HCT116 (cell line): Measurements from ENCODE around the gene PHPT1. TPM values are rescaled to one million over a fixed set of nuclear protein-coding genes. Genes with fewer than 3 reads are reported as not detected.
A peak's percentile ranks its signal among the peaks of the same experiment; 100 is the strongest.
"Not testable (repeated sequence)": the region's sequence is repeated elsewhere in the genome, so short reads cannot be mapped to it uniquely, and the experiment has no call there.

Experiments
- ATAC-seq: fragments of 200-7000 bp; cut with Tn5 transposase; 2 replicates; pipeline ENCODE4 v1.9.1; 2020; ENCODE audit warnings: mild to moderate bottlenecking, moderate library complexity
- BruUV-seq: library from RNA; stranded (reverse); fragments of 400-500 nt; replicated peaks from 2 replicates; lab custom pipeline; 2021; lab: Mats Ljungman, UMichigan
- CTCF ChIA-PET: fragments of 300-600 bp; sonication (Branson Sonifier 250); formaldehyde crosslinking; loops from one replicate; lab custom pipeline; 2021; ENCODE audit warnings: antibody characterized with exemption; lab: Charles Lee
- POLR2A ChIA-PET: fragments of 300-600, 350-600 bp; sonication (Branson Sonifier 250); formaldehyde crosslinking; loops from one replicate; lab custom pipeline; 2021; ENCODE audit warnings: antibody characterized with exemption; lab: Charles Lee
- RAD21 ChIA-PET, 2 experiments: fragments of 300-600 bp; sonication (Branson Sonifier 250); formaldehyde crosslinking; loops; one replicate each; lab custom pipeline; 2023; ENCODE audit warnings: low total read pairs in 2 of 2; ENCODE audit not compliant: uncharacterized antibody in 2 of 2, unreplicated experiment in 2 of 2, low non-redundant PET in 1 of 2; lab: Charles Lee
- DNase-seq: peaks from one replicate; pipeline ENCODE4 v3.0.0-alpha.2; 2010; ENCODE audit warnings: low read depth, low spot score
- H2AFZ ChIP-seq: fragments of 200-600 bp; shearing (Covaris generic), sonication (generic); 2 replicates; pipeline ENCODE4 v1.6.1; 2017; ENCODE audit warnings: low read depth, mixed run types, mixed read lengths, antibody characterized with exemption, low read length; ENCODE audit not compliant: poor library complexity, severe bottlenecking
- H3K27ac ChIP-seq: 2 replicates; pipeline ENCODE4 v1.5.1; 2012; ENCODE audit warnings: low read depth, low read length
- H3K27me3 ChIP-seq: fragments of 200-600 bp; sonication (generic); 2 replicates; pipeline ENCODE4 v1.6.1; 2016; ENCODE audit warnings: mixed run types, low read length, mixed read lengths; ENCODE audit not compliant: insufficient read depth
- H3K36me3 ChIP-seq, 2 experiments: fragments of 200-500 bp in 1 of 2; fragments of 200-600 bp in 1 of 2; sonication (Bioruptor generic) in 1 of 2; sonication (generic) in 1 of 2; 2 replicates each; pipeline versions ENCODE4 v1.5.1 to v1.6.1; 2014 to 2016; ENCODE audit warnings: low read length in 2 of 2, inconsistent platforms in 1 of 2, mixed read lengths in 1 of 2, mixed run types in 1 of 2; ENCODE audit not compliant: insufficient read depth in 2 of 2, control insufficient read depth in 1 of 2
- H3K4me1 ChIP-seq, 2 experiments: fragments of 200-600 bp in 1 of 2; sonication (generic) in 1 of 2; 2 replicates each; pipeline versions ENCODE4 v1.5.1 to v1.6.1; 2012 to 2017; ENCODE audit warnings: low read length in 2 of 2, inconsistent platforms in 1 of 2, mild to moderate bottlenecking in 1 of 2, mixed read lengths in 1 of 2, mixed run types in 1 of 2, moderate library complexity in 1 of 2; ENCODE audit not compliant: insufficient read depth in 2 of 2, control insufficient read depth in 1 of 2
- H3K4me2 ChIP-seq: fragments of 200-600 bp; sonication (generic); 2 replicates; pipeline ENCODE4 v1.6.1; 2017; ENCODE audit warnings: mixed run types, low read length, mixed read lengths
- H3K4me3 ChIP-seq, 2 experiments: fragments of 200-600 bp in 1 of 2; sonication (generic) in 1 of 2; replicated peaks in 1 of 2; 2 replicates each; pipeline ENCODE4 v1.5.1; 2011 to 2016; ENCODE audit warnings: low read length in 2 of 2, control low read depth in 1 of 2, low read depth in 1 of 2, mild to moderate bottlenecking in 1 of 2, mixed read lengths in 1 of 2, mixed run types in 1 of 2
- H3K79me2 ChIP-seq: fragments of 200-600 bp; sonication (generic); 2 replicates; pipeline ENCODE4 v1.6.1; 2017; ENCODE audit warnings: mild to moderate bottlenecking, mixed run types, low read length, moderate library complexity, mixed read lengths; ENCODE audit not compliant: insufficient read depth
- H3K9ac ChIP-seq: fragments of 200-600 bp; sonication (generic); 2 replicates; pipeline ENCODE4 v1.6.1; 2016; ENCODE audit warnings: low read length, mixed read lengths
- H3K9me2 ChIP-seq: fragments of 200-600 bp; sonication (generic), shearing (Covaris generic); 2 replicates; pipeline ENCODE4 v1.6.1; 2017; ENCODE audit warnings: mixed run types, mild to moderate bottlenecking, moderate library complexity; ENCODE audit not compliant: insufficient read depth
- H3K9me3 ChIP-seq, 2 experiments: fragments of 200-500 bp in 1 of 2; fragments of 200-600 bp in 1 of 2; sonication (Bioruptor generic) in 1 of 2; sonication (generic) in 1 of 2; 2 replicates each; pipeline ENCODE4 v1.6.1; 2014 to 2017; ENCODE audit warnings: low read length in 2 of 2, mixed read lengths in 2 of 2, inconsistent platforms in 1 of 2, low read depth in 1 of 2, mild to moderate bottlenecking in 1 of 2, mixed run types in 1 of 2, moderate library complexity in 1 of 2; ENCODE audit not compliant: control insufficient read depth in 1 of 2, insufficient read depth in 1 of 2
- H4K20me1 ChIP-seq: fragments of 200-600 bp; sonication (generic), shearing (Covaris generic); 2 replicates; pipeline ENCODE4 v1.6.1; 2017; ENCODE audit warnings: mixed run types, mild to moderate bottlenecking, moderate library complexity; ENCODE audit not compliant: insufficient read depth
- CTCF ChIP-seq, 3 experiments: fragments of 200-600 bp in 1 of 3; sonication (generic) in 1 of 3; IDR thresholded peaks in 2 of 3; conservative IDR thresholded peaks in 1 of 3; 2 replicates each; pipeline ENCODE4 v1.5.1; 2012 to 2017; ENCODE audit warnings: low read depth in 2 of 3, low read length in 2 of 3, antibody characterized with exemption in 1 of 3, borderline replicate concordance in 1 of 3, control low read depth in 1 of 3, mild to moderate bottlenecking in 1 of 3, mixed read lengths in 1 of 3, mixed run types in 1 of 3, moderate library complexity in 1 of 3; ENCODE audit not compliant: insufficient read depth in 1 of 3
- TCF7L2 ChIP-seq: IDR thresholded peaks from 2 replicates; pipeline ENCODE4 v1.7.0; 2011; ENCODE audit warnings: borderline replicate concordance, inconsistent platforms; ENCODE audit not compliant: insufficient read depth, insufficient read length; ENCODE audit errors: extremely low read depth
- ZFX ChIP-seq: fragments of 450-650 bp; IDR thresholded peaks from 2 replicates; pipeline ENCODE4 v1.6.1; 2017
- intact Hi-C: fragments of 100-400 bp; cut with micrococcal nuclease; formaldehyde crosslinking; loops from 2 replicates; pipeline ENCODE4 v1.10.0; 2022
- total RNA-seq: library from RNA; stranded (reverse); gene quantifications from one replicate; pipeline ENCODE4 v1.2.1, GENCODE V29; 2021; ENCODE audit not compliant: unreplicated experiment

Gene PHPT1
- total RNA-seq, 1 experiment from 2014 or later = 148 TPM

DNA sequence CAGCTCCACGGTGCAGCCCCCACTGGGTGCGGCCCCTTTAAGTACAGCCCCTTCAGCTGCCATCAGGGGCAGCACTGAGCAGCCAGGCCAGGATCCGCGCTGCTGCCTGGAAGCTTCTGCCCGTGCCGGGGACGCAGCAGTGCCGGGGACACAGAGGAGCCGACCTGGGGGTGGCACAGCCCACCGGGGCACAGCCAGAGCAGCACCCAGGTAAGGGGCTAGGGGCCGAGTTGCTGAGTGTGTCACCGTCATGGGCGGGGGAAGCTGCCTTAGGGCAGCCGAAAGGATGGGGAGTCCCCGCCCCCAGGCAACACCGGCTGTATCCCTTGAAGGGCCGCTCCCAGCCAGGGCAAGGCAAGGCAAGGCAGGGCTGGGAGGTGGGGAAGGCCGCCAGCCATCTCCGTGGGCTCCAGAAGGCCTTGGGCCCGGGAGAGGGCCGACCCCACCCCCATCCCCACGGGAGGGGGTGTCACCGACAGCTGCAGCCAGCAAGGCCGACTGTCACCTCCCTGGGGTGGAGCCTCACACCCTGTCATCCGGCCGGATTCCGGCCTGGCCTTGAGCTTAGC, 6.7 kb upstream of the PHPT1 start, which contains the start of gene AJM1:
Gene AJM1 (plus strand): TSS at position 99 of the 569 bp plus-strand sequence. CDS start 1,937 bp downstream, outside the sequence.
- H2AFZ ChIP-seq, H3K27me3 ChIP-seq, H3K9me2 ChIP-seq, DNase-seq, H3K79me2 ChIP-seq, H3K9me3 ChIP-seq, RAD21 ChIA-PET, H4K20me1 ChIP-seq, H3K36me3 ChIP-seq, BruUV-seq: not testable (repeated sequence)
- Histone ChIP-seq H3K9ac (peak within 1 kb of the TSS; percentile 45), H3K4me3 (peak within 1 kb of the TSS; percentile 42 to 57), H3K4me1 (peaks cover 29 to 43% of the 10 kb centered on the region in 2 experiments), H3K27ac (peak within 1 kb of the TSS; percentile 70), H3K4me2 (peak within 1 kb of the TSS; percentile 85)
- peak; percentile 63 for TF ChIP-seq TCF7L2
- TF ChIP-seq CTCF (IDR thresholded peaks at IDR 0.05 in 2 of 3, conservative IDR thresholded peaks at IDR 0.05 in 1 of 3; ENCODE audit: borderline replicate concordance in 1 of 3, insufficient read depth in 1 of 3, low read depth in 2 of 3, low read length in 2 of 3) = peak in 2 of 3 experiments; percentile 75 to 91; a peak in 4 of 6 replicates
- peak; percentile 9; the same call in 1 of the 2 replicates for TF ChIP-seq ZFX
- intact Hi-C loops = loop anchor here (5.0 to 10.0 kb wide), 2 partner anchors 102 to 195 kb away; partner anchors contain the start of genes C8G and FBXW5
- peak; percentile 77 for ATAC-seq
- ChIA-PET POLR2A (interaction anchor here (0.6 to 0.9 kb wide), 2 partner anchors 19 to 55 kb away, joined by 3 to 5 read pairs; no protein-coding TSS in a partner anchor), CTCF (interaction anchor here (0.7 to 1.7 kb wide), 21 partner anchors 11 to 244 kb away, joined by 3 to 12 read pairs (median 3); partner anchors contain the start of genes FUT7, MAN1B1, NPDC1 and PAXX)

DNA sequence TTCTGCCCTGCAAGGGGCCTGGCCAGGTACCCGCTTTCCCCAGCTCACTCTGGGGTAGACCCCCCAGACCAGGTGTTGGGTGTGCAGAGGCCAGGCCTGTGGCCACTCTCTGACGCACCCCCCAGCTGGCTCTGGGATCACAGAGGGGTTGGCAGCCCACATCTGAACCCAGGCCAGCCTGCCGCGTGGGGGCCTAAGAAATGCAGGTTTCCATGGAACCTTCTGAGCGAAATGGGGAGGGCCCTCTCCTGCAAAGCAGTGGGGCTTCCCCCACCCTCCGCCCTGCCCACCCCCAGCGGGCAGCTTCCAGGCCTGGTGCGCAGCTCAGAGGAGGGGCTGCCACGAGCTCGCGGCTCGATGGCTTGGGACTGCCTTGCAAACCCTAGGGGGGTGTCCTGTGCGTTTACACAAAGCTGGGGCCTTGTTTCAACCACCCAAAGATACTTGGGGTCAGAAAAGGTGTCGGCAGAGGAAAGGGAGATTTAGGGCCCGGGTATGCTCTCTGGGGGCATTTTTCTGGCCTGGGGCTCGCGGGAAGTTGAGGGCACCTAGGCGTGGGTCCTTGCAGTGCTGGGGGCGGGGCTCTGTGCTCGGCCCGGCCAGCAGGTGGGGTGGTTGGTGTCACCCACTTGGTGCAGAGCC, 5.9 kb upstream of the PHPT1 start:
- RAD21 ChIA-PET, H3K36me3 ChIP-seq, H3K27me3 ChIP-seq, BruUV-seq, H3K9me3 ChIP-seq, H4K20me1 ChIP-seq, H2AFZ ChIP-seq, DNase-seq, H3K9me2 ChIP-seq, H3K79me2 ChIP-seq: not testable (repeated sequence)
- ChIA-PET POLR2A (interaction anchor here (0.6 kb wide), 1 partner anchor 18 kb away, joined by 3 read pairs; no protein-coding TSS in a partner anchor), CTCF (interaction anchor here (0.7 to 1.7 kb wide), 8 partner anchors 15 to 192 kb away, joined by 3 to 12 read pairs (median 4); partner anchors contain the start of genes PAXX and TRAF2)
- H3K4me3 ChIP-seq = peak overlapping the region; percentile 5 to 28; a peak in 3 of 4 replicates
- ATAC-seq = 0 out of 2 replicates have a peak, but pooled peaks have one; percentile 2
- peak overlapping the region; percentile 45 for H3K9ac ChIP-seq
- peaks cover 29 to 47% of the 10 kb centered on the region in 2 experiments for H3K4me1 ChIP-seq
- intact Hi-C loops = loop anchor here (5.0 to 10.0 kb wide), 2 partner anchors 102 to 194 kb away; partner anchors contain the start of genes C8G and FBXW5
- H3K27ac ChIP-seq = peak overlapping the region; percentile 45; the same call in 1 of the 2 replicates
- peak overlapping the region; percentile 68 for H3K4me2 ChIP-seq
